HUES48 (cell line): ENCODE measurements around the gene KLRB1.
"Not testable (repeated sequence)": the region's sequence is repeated elsewhere in the genome, so short reads cannot be mapped to it uniquely, and the experiment has no call there.

ENCODE experiments used
- H3K27ac ChIP-seq: one replicate; pipeline ENCODE4 v1.7.0; 2013; ENCODE audit warnings: low read depth, low read length, inconsistent platforms
- H3K27me3 ChIP-seq: 2 replicates; pipeline ENCODE4 v1.6.1; 2013; ENCODE audit warnings: mild to moderate bottlenecking, low read length; ENCODE audit not compliant: control insufficient read depth, insufficient read depth
- H3K36me3 ChIP-seq: 2 replicates; pipeline ENCODE4 v1.6.1; 2013; ENCODE audit warnings: low read length; ENCODE audit not compliant: control insufficient read depth, insufficient read depth
- H3K4me1 ChIP-seq: 2 replicates; pipeline ENCODE4 v1.6.1; 2013; ENCODE audit warnings: mild to moderate bottlenecking, low read length; ENCODE audit not compliant: control insufficient read depth, insufficient read depth
- H3K4me3 ChIP-seq: 2 replicates; pipeline ENCODE4 v1.5.1; 2013; ENCODE audit warnings: mild to moderate bottlenecking, low read depth, low read length
- H3K9ac ChIP-seq: 2 replicates; pipeline ENCODE4 v1.6.1; 2013; ENCODE audit warnings: mild to moderate bottlenecking, low read depth, low read length, moderate library complexity
- H3K9me3 ChIP-seq: 2 replicates; pipeline ENCODE4 v1.6.1; 2013; ENCODE audit warnings: low read length; ENCODE audit not compliant: control insufficient read depth, insufficient read depth

The KLRB1 gene

GRCh38 chr12:9607716-9608115, at the start of gene KLRB1:
KLRB1 (minus strand) TSS chr12:9607916; CDS start chr12:9607839, 77 bp downstream.
- Histone ChIP-seq H3K9ac (no peak within 1 kb of the TSS), H3K27me3 (no peaks in the 10 kb centered on the region), H3K4me3 (no peak within 1 kb of the TSS), H3K27ac (no peak within 1 kb of the TSS), H3K9me3 (no peaks in the 10 kb centered on the region; the same call in 1 of the 2 replicates), H3K36me3 (no peaks in the 10 kb centered on the region), H3K4me1 (no peaks in the 10 kb centered on the region)

- H3K4me1 ChIP-seq, result peaks cover 41% of the 10 kb centered on the region
- H3K27ac ChIP-seq, result no peak overlapping the region
- no peaks in the 10 kb centered on the region for H3K27me3 ChIP-seq
- no peak overlapping the region for H3K4me3 ChIP-seq
- no peaks in the 10 kb centered on the region for H3K9me3 ChIP-seq
- H3K36me3 ChIP-seq, result peaks cover 28% of the 10 kb centered on the region
- H3K9ac ChIP-seq, result no peak overlapping the region
Measured at GRCh38 chr12:9651265-9651729, 43.6 kb upstream of the KLRB1 start.

GRCh38 chr12:9650151-9650576, 42.4 kb upstream of the KLRB1 start:
- Histone ChIP-seq H3K4me3 (no peak overlapping the region; the same call in 1 of the 2 replicates), H3K9ac (no peak overlapping the region), H3K36me3 (peaks cover 17% of the 10 kb centered on the region)

DNA sequence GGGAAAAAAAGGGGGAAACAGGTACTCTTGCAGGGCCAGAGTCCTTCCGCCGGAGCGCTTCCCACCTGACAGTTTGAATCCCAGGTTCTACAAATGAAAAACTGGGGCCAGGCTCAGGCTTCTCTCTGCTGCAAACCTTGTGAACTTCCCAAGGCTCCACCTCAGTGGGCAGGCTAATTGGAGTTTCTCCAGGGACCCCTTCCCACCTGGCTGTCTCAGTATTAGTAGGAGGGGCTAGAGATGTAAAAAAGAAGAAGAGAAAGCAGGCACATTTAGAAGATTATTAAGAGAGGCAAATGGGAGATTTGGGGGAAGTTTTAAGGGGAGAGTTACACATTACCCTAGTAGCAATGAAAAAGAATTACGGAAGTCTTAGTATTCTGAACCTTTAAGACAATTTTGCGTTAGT, 41.8 kb upstream of the KLRB1 start:
- H3K4me3 ChIP-seq, result peak overlapping the region; percentile 87
- H3K36me3 ChIP-seq, result peaks cover 11% of the 10 kb centered on the region
- H3K4me1 ChIP-seq, result peaks cover 41% of the 10 kb centered on the region
- 0 out of 2 replicates have a peak, but pooled peaks cover 5% of the 10 kb centered on the region for H3K9me3 ChIP-seq
- no peak overlapping the region for H3K9ac ChIP-seq
- peak overlapping the region; percentile 93 for H3K27ac ChIP-seq
- H3K27me3 ChIP-seq, result no peaks in the 10 kb centered on the region

More at GRCh38 chr12:9650151-9650576, 42.4 kb upstream of the KLRB1 start:
- no peak overlapping the region for H3K27ac ChIP-seq
- peaks cover 41% of the 10 kb centered on the region for H3K4me1 ChIP-seq
- H3K27me3 ChIP-seq, result no peaks in the 10 kb centered on the region
- 0 out of 2 replicates have a peak, but pooled peaks cover under 1% of the 10 kb centered on the region for H3K9me3 ChIP-seq

DNA sequence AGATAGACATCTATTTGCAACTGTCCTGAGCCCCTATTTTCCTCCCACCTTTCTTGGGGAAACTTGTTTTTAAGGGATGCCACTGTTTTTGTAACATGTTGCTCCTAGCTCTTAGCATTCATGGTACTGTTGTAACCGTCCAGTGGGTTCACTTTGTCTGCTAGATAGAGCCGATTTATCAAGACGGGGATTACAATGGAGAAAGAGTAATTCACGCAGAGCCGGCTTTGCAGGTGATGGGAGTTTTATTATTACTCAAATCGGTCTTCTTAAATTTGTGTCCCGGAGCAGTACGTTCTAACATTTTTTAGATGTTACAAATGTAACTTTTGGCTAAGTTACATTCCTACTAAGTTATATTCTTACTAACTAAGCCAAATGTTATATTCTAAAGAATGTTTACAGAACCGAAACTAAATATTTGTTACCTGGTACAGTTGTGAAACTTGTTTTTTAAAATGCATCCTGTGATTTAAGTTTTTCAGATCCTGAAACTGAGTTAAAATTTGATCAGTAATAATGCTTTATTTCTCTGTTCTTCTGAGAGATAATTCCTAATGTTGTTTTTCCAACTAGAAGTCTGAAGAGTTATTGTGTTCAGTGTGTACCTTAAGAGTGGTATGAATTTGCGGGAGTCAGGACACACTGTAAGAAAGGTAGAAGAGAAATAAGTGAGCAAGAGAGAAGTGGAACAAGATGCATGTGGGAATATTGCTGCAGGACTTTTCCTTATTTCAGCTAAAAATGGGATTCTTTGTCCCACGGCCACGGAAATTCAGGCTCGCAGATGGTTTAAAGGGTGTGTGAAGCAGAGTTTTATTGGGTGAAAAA, 41.2 kb upstream of the KLRB1 start:
- peak overlapping the region; percentile 72 for H3K9ac ChIP-seq
- H3K4me3 ChIP-seq, result peak overlapping the region; percentile 87
- H3K27me3 ChIP-seq, result no peaks in the 10 kb centered on the region
- H3K27ac ChIP-seq, result peak overlapping the region; percentile 93
- H3K4me1 ChIP-seq, result peaks cover 41% of the 10 kb centered on the region
- H3K36me3 ChIP-seq, result peaks cover 4% of the 10 kb centered on the region
- H3K9me3 ChIP-seq, result 0 out of 2 replicates have a peak, but pooled peaks cover 5% of the 10 kb centered on the region

- 0 out of 2 replicates have a peak, but pooled peaks cover 5% of the 10 kb centered on the region for H3K9me3 ChIP-seq
- peak overlapping the region; percentile 93 for H3K27ac ChIP-seq
- no peaks in the 10 kb centered on the region for H3K27me3 ChIP-seq
- H3K4me3 ChIP-seq, result peak overlapping the region; percentile 87
- H3K36me3 ChIP-seq, result no peaks in the 10 kb centered on the region
- H3K9ac ChIP-seq, result peak overlapping the region; percentile 72
- peaks cover 41% of the 10 kb centered on the region for H3K4me1 ChIP-seq
Measured at GRCh38 chr12:9647825-9648700, 40.3 kb upstream of the KLRB1 start.

DNA sequence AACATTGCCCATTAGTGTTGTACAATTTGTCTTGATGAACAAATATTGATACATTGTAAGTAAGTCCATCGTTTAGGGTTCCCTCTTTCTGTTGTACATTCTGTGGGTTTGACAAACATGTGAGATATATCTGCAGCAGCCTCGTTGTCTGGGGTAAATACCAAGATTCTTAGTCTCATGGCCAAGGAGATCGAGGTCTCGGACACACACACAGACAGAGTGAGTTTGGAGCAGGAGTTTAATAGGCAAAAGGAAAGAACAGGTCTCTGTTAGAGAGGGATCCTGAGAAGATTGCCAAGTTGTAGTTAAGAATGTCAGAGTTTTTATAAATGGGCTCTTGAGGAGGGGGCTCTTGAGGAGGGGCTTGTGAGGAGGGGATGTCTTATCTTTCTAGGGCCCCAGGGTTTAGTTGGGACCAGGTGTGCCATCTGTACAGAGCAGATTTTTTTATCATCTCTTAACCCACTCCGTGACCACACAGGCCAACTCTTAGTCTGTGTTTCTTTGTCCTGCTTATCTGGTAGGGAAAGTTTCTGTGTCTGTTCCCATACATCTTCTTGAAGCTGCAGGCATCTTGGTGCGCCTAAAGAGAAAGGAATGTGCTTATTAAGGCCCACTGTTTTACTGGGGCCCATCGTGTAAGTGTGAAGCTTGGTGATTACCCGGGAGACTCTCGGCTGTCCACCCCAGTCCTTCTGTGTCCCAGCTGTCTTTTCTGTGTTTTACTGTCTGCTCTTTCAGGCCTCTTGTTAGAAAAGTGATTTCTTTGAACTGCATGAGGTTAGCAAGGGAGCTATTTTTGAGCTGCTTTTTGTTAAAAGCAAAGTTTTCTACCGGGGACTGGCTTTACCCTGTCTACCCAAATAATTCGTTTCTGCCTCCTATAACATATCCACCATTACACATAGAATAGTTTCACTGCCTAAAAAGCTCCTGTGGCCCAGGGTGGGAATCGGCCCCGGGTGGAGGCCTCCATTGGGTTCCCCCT, 39.4 kb upstream of the KLRB1 start:
- Histone ChIP-seq H3K36me3 (no peaks in the 10 kb centered on the region), H3K4me3 (peak overlapping the region; percentile 87), H3K9me3 (0 out of 2 replicates have a peak, but pooled peaks cover 5% of the 10 kb centered on the region), H3K27ac (peak overlapping the region; percentile 93), H3K9ac (peak overlapping the region; percentile 72), H3K27me3 (no peaks in the 10 kb centered on the region), H3K4me1 (peaks cover 41% of the 10 kb centered on the region)

DNA sequence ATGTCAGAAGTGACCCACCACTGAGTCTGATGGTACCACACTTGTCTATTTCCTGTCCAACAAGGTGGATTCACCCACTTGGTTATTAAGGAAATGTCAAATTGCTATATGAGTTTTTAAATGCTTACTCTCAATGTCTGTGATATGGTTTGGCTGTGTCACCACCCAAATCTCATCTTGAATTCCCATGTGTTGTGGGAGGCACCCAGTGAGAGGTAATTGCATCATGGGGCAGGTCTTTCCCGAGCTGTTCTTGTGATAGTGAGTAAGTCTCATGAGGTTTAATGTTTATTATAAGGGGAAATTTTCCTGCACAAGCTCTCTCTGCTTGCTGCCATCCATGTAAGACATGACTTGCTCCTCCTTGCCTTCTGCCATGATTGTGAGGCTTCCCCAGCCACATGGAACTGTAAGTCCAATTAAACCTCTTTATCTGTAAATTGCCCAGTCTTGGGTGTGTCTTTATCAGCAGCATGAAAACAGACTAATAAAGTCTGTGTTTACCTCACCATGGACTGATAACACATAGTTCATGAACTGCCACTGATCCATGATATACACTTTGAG, 37.4 kb upstream of the KLRB1 start:
- not testable (repeated sequence) for H3K27me3 ChIP-seq, H3K27ac ChIP-seq, H3K9ac ChIP-seq, H3K4me3 ChIP-seq, H3K36me3 ChIP-seq, H3K9me3 ChIP-seq
- peaks cover 24% of the 10 kb centered on the region for H3K4me1 ChIP-seq

- 0 out of 2 replicates have a peak, but pooled peaks cover 5% of the 10 kb centered on the region for H3K9me3 ChIP-seq
- H3K36me3 ChIP-seq, result no peaks in the 10 kb centered on the region
- H3K27me3 ChIP-seq, result no peaks in the 10 kb centered on the region
- peaks cover 10% of the 10 kb centered on the region for H3K4me1 ChIP-seq
- no peak overlapping the region for H3K4me3 ChIP-seq
- no peak overlapping the region for H3K27ac ChIP-seq
- H3K9ac ChIP-seq, result no peak overlapping the region
Measured at GRCh38 chr12:9643266-9643660, 35.5 kb upstream of the KLRB1 start.
